Activated CD4-positive, alpha-beta T cell treated with anti-CD3 and anti-CD28 coated beads, Interleukin-2, amount 50 U/mL, for 16 hours (primary cell): ENCODE measurements around the gene FLRT3.

Experiments used
- DNase-seq: peaks from one replicate; pipeline ENCODE4 v3.0.0-alpha.2; 2020

Gene FLRT3

DNA sequence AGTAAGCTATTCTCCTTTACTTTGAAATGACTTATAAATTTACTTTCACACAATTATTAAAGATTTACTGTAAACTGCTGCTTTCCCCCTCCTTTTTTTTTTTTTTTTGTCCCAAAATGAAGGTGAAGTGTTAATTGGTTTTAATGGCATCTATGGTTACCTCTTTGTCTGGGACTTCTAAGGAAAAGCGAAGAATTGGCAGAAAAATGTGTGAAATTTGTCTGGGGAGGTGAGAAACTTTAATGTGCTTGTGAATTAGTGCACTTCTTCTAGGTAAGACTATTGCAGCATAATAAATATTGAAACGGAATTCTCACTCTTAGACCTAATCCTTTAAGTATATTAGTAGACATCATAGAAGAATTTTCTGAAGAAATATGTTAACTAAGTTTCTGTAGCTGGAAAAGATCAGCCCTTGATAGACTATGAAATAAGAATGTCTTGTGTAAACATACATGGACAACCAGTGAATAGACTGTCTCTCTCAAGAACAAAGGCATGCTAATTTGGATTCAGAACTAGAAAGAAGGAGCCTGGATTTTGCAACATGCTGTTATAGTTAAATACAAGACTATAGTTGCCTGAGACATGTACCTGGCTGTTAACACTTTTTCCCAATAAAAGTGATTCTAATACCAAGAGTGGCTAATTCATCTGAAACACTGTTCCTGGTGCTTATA lies 23.9 kb downstream of the FLRT3 start:
- no peak for DNase-seq

DNA sequence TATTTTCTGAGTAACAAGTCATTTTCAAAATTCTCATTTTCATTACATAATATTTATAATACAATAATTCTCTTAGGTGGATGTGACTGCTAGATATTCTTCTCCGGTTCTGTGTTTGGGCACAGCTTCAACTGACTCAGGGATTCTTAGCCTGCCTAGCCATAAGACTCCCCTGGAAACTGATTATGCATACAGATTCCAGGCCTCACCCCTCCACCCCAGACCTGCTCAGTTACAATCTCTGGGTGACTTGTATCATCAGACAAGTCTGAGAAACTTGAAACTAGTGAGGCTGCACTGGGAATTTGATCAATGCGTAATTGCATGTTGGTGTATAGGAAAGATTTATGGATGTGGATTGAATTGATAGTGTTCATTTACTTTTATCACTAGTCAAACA lies 25.4 kb downstream of the FLRT3 start:
- DNase-seq, result no peak

DNA sequence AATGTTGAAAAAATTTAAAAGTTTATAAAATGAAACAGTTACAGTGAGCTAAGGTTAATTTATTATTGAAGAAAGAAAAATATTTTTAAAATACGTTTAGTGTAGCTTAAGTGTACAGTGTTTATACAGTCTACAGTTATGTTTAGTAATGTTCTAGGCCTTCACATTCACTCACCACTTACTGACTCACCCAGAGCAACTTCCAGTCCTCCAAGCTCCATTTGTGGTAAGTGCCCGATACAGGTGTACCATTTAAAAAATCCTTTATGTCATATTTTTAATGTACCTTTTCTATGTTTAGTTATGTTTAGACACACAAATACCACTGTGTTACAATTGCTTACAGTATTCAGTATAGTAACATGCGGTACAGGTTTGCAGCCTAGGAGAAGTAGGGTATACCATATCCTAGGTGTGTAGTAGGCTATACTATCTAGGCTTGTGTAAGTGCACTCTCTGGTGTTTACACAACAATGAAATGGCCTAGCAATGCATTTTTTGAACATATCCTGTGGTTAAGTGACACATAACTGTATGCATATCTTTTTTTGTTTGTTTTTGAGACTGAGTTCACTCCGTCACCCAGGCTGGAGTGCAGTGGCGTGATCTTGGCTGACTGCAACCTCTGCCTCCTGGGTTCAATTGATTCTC lies 26.3 kb downstream of the FLRT3 start:
- no peak for DNase-seq

DNA sequence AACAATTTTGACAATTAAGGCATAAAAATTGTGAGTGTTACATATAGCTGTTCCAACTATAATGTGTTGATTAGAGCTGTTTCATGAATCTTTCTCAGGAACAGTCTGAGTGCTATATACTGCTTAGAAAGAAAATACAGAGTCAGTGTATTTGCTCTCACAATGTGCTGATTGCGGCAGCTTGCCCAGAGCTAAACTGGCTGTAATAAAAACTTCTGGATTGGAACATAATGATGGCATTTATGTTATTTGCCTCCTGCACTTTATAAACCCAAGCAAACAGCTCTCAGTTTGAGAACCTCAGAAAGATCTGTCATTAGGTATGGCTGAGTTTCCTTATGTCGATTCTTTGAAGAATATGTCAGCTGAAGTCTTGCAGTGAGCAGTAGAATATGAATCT lies 29.5 kb downstream of the FLRT3 start:
- DNase-seq, result no peak

DNA sequence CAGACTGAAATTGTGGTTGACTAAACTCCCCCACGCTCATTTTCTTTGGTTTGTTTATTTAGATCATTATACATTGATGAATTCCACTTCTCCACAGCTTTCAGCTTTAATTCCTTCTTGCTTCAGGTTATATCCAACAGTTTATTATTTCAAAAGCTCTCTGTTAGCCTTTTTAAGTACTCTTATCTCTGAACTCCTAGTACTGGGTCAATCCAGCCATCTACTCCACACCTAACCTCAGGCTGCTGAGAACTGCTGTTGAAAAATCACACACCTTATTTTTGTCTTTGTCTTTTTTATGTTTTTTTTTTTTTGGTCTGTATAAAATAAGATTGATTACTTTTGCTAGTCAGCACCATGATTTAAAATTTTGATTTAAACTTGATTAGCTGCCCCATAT lies 32.9 kb downstream of the FLRT3 start:
- no peak for DNase-seq

DNA sequence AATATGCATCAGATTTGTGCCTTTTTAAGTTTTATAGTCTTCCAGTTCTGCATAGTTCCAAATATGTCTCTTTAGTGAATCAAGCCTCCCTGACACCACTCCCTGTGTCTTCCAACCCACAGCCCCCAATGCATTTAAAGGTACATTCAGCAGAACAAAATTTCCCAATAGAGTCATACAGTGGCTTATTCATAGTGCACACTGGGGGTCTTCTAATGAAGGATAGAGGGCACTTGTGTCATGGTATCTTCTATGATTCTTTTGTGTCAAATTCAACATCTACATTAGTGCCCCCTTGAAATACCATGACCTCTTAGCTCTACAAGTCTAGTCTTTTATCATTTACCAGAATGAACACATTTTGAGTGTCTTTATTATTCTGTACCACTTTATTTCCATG lies 33.8 kb downstream of the FLRT3 start:
- no peak for DNase-seq

DNA sequence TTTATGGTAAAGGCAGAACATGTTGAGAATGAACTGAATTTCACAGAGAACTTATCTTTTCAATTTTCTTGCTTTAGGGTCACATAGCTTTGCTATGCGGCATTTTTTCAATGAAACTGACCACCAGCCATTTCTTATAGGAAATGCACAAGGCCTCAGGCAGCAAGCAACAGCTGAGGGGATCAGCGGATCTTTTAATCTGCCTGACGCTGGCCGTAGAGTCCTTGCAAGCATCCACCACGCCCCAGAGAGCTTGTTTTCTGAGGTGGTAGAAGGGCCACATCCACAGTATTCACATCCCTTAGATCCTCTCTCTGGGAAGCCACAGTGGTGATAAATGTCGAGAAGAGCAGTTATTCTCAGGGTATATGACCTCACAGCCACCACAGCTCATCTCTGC lies 34.3 kb downstream of the FLRT3 start:
- DNase-seq, result no peak

DNA sequence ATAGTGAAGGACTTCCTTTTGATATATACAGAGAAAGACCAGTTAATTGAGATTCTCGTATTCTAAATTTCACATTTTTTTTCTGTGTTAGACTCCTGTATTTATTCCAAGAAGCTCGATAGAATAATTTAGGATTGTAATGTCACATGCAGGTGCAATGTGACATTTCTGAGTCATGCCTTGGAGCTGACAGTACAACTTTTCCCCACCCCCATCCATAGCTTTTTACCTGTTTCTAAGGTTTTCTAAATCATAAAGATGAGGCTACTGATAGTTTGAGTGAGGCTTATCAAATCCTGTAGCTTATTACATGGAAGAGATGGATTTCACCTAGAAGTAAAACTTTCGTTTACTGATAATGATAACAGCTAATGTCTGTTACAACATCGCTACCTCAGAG lies 37.6 kb downstream of the FLRT3 start:
- no peak for DNase-seq

DNA sequence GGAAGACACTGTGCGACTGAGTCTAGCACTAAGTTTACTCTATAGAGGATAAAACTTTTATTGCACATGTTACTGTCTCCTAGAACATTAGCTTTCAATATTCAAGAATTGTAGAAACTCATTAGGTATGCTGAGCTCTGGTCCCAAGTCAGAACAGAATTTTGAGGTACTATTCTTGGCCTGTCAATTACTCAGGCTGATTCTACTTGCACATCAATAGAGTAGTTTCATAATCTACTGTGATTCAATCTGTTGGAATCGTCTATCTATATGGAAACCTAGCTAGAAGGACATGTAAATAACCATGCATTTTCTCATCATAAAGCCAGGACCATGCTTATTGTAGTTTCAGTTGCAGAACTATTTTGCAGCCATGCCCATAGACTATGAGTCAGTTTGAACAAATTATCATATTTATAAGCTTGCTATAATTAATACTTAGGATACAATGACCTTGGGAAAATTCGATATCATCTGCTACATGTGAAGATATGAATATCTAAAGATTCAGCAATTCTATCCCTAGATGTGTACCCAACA lies 41.6 kb downstream of the FLRT3 start:
- DNase-seq, result no peak

DNA sequence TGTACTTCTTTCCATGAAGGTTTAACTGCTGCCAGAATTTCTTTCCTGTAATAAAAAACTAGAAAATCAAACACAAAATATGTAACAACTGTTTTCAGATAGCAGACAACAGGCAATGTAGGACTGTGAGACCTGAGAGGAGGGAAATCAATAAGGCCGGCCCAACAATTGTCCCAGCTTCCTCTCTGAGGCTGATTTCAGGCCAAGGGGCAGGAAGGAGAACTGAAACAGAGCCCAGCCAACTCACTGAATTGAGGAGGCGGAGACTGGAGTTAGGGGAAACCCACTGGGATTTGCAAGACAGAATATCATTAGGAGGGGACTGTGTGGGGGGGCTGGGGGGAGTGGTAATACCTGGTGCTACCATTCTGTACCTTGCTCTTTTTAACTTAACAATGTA lies 42.2 kb downstream of the FLRT3 start:
- DNase-seq, result no peak

DNA sequence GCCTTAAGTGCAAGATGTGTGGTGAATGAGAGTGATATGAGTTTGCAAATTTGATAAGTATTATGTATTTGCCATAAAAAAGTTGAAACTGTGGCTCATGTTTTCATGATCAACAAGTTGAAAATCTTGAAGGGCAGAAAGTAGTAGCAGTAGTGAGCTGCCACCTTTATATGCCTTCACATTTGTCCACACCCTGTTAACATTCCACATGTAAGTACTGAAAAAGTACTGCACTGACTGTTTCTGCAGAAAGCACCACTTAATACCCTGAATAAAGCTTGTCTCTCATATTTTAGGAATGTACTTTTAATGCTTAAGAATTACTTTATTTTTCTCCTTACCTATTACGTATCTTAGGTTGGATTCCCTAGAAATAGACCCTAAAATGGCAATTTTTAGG lies 45.9 kb downstream of the FLRT3 start:
- DNase-seq, result no peak

DNA sequence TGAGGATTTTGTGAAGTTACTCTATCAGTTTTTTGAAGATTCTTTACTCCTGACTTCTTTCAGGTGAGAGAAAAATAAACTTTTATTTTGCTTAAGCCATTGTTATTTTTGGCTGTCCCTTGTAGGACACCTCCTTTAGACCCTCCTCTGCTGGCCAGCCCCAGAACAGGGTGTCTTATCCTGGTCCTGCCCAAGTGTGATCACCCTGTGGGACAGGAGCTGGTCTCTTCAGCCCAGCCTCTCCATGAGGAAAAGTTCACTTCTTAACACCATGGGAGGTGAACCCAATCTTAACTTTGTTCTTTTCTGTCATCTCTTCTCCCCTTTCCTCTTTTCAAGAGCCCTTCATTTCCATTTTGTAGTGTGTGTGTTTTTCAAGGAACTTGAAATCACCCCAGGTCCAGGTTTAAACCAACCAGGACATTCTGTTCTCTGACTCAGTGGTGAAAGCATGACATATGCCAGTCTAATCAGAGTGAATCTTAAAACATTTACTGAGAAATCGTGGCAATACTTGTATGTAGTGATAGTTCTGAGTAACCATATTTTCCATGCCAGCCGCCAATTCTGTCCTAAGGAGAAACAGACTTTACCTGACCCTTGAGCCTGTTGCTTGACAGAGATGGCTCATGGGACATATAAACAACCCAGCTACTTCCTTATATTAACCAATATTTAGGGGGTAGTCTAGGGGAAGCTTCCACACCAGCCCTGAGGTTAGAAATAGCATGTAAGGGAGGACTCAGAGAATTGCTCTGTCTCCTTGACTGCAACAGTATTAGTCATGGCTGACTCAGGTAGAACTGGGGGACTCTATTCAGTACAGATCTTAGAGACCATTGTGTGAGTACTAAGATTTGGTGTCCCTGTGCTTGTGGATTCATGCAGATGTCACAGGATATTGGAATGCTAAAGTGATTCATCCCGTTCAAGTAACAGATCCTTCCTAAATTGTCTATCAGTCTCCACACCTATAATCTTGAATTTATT lies 48.8 kb downstream of the FLRT3 start:
- DNase-seq, result no peak

DNA sequence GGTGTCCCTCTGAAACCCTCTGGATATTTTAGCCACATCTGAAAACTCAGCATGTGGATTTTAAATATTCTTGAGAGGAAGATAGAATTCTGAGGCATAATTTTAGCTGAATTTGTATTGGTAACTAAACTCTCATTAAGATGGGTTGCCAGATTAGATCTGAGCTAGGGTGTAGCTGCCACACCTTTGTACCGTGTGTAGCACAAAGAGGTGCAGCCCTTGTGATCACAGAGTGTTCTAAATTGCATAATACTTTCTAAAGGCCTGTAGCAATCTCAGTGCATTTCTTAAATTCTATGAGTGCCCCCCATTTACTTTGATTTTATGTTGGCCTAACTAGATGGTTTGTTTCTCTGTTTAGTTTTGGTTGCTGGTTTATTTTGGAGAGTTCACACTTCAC lies 53.0 kb downstream of the FLRT3 start:
- DNase-seq, result no peak

DNA sequence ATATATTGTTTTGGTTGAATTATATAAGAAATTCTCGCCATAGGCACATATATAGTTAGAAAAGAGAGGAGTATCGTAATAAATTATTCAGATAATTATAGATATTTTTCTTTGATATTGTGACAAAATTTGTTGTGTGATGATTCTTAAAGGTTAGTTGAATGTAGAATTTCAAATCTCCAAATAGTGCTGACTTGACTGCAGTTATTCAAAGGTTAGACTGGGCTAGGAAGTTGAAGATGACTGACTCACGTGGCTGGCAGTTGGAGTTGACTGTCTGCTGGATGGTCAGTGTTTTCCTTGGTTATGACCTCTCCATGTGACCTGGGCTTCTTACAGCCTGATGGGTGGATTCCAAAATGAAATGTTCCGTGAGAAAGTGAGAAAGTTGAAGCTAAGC lies 55.3 kb downstream of the FLRT3 start:
- DNase-seq, result no peak
